HepG2 (cell line): ENCODE measurements around the gene PTPRF. TPM values are rescaled to one million over a fixed set of nuclear protein-coding genes. Genes with fewer than 3 reads are reported as not detected.

Experiments
- CBX5 ChIP-seq: sonication (generic); formaldehyde crosslinking; IDR thresholded peaks from 2 replicates; pipeline ENCODE4 v1.4.0; 2020; ENCODE audit warnings: missing genetic modification reagents, borderline replicate concordance
- HCFC1 ChIP-seq: fragments of 150-350 bp; IDR thresholded peaks from 2 replicates; pipeline ENCODE4 v1.6.1; 2014; ENCODE audit warnings: low read depth, low read length
- PLRG1 ChIP-seq: fragments of 450-650 bp; conservative IDR thresholded peaks from 2 replicates; pipeline ENCODE4 v1.6.1; 2016
- ZBTB34 ChIP-seq: sonication (generic); formaldehyde crosslinking; IDR thresholded peaks from 2 replicates; pipeline ENCODE4 v1.8.0; 2022; ENCODE audit warnings: mild to moderate bottlenecking, missing genetic modification reagents
- ZNF280B ChIP-seq: sonication (generic); formaldehyde crosslinking; IDR thresholded peaks from 2 replicates; pipeline ENCODE4 v1.5.0; 2020; ENCODE audit warnings: missing genetic modification reagents, mild to moderate bottlenecking, borderline replicate concordance
- ZNF563 ChIP-seq: sonication (generic); formaldehyde crosslinking; IDR thresholded peaks from 2 replicates; pipeline ENCODE4 v1.8.0; 2022; ENCODE audit warnings: mild to moderate bottlenecking, moderate library complexity, missing genetic modification reagents
- polyA plus RNA-seq, 8 experiments: library from polyadenylated mRNA; depleted of rRNA in 3 of 8; stranded (reverse) in 7 of 8; unstranded in 1 of 8; fragments of >200 nt; fragmentation: Illumina TruSeq in 4 of 8; extraction: Trizol in 4 of 8; gene quantifications; 2 replicates each; pipeline versions ENCODE4 v1.2.1 to v1.2.3, GENCODE V29; 2011 to 2016; ENCODE audit warnings: low read depth in 4 of 8, missing spikeins in 1 of 8, mixed read lengths in 1 of 8; ENCODE audit not compliant: insufficient read depth in 1 of 8
- total RNA-seq, 5 experiments: library from RNA; depleted of rRNA; stranded (reverse); fragments of >200 nt; fragmentation: Illumina TruSeq; extraction: Trizol; gene quantifications; 2 replicates each; pipeline ENCODE4 v1.2.3, GENCODE V29; 2016; ENCODE audit warnings: low read depth in 1 of 5
- TF ChIP-seq, protein P1 (sequence below): sonication (generic); formaldehyde crosslinking; IDR thresholded peaks from 2 replicates; pipeline ENCODE4 v1.4.0; 2020; ENCODE audit warnings: missing genetic modification reagents

PTPRF gene
- total and polyA plus RNA-seq, 2 of the 13 experiments (the other 11 are each of a cell fraction or from before 2014, with no cell fraction given), result 55.9 to 167 TPM

- TF ChIP-seq CBX5 (CRISPR knock-in tag) (no peak), ZNF280B (CRISPR knock-in tag) (no peak), ZNF563 (CRISPR knock-in tag) (no peak), PLRG1 (no peak), ZBTB34 (CRISPR knock-in tag) (no peak), HCFC1 (no peak)
- TF ChIP-seq, protein P1, sequence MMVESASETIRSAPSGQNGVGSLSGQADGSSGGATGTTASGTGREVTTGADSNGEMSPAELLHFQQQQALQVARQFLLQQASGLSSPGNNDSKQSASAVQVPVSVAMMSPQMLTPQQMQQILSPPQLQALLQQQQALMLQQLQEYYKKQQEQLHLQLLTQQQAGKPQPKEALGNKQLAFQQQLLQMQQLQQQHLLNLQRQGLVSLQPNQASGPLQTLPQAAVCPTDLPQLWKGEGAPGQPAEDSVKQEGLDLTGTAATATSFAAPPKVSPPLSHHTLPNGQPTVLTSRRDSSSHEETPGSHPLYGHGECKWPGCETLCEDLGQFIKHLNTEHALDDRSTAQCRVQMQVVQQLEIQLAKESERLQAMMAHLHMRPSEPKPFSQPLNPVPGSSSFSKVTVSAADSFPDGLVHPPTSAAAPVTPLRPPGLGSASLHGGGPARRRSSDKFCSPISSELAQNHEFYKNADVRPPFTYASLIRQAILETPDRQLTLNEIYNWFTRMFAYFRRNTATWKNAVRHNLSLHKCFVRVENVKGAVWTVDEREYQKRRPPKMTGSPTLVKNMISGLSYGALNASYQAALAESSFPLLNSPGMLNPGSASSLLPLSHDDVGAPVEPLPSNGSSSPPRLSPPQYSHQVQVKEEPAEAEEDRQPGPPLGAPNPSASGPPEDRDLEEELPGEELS, result no peak
Observed at GRCh38 chr1:43612406-43612805, 81.7 kb downstream of the PTPRF start (continued).
